Stimulated activated CD4-positive, alpha-beta T cell treated with anti-CD3 and anti-CD28 coated beads, Interleukin-15, amount 100 ng/mL, for 48 hours (primary cell): ENCODE measurements around the gene BCAT1.
A peak's percentile ranks its signal among the peaks of the same experiment; 100 is the strongest.
"Not testable (repeated sequence)": the region's sequence is repeated elsewhere in the genome, so short reads cannot be mapped to it uniquely, and the experiment has no call there.

ENCODE experiments used
- DNase-seq, 2 donors: peaks; one replicate each; pipeline ENCODE4 v3.0.0-alpha.2; 2020; ENCODE audit warnings: low read depth in 2 of 2

The BCAT1 gene

GRCh38 chr12:24928533-24929306 lies 20.2 kb downstream of the BCAT1 start:
- not testable (repeated sequence) for DNase-seq

GRCh38 chr12:24928131-24928530 lies 20.8 kb downstream of the BCAT1 start:
- DNase-seq: no peak

GRCh38 chr12:24926080-24926479 lies 22.8 kb downstream of the BCAT1 start:
- not testable (repeated sequence) for DNase-seq

- no peak for DNase-seq
Observed at GRCh38 chr12:24922090-24922489, 26.8 kb downstream of the BCAT1 start.

- no peak for DNase-seq
Observed at GRCh38 chr12:24921251-24922038, 27.5 kb downstream of the BCAT1 start.

GRCh38 chr12:24920141-24920540 lies 28.8 kb downstream of the BCAT1 start:
- no peak for DNase-seq

- peak; percentile 17 to 47 for DNase-seq
Observed at GRCh38 chr12:24919346-24920001, 29.4 kb downstream of the BCAT1 start.

- no peak for DNase-seq
Observed at GRCh38 chr12:24918596-24918995, 30.3 kb downstream of the BCAT1 start.

- DNase-seq: no peak
Observed at GRCh38 chr12:24915501-24915900, 33.4 kb downstream of the BCAT1 start.

GRCh38 chr12:24913953-24914352 lies 34.9 kb downstream of the BCAT1 start:
- DNase-seq: no peak

GRCh38 chr12:24913130-24913529 lies 35.8 kb downstream of the BCAT1 start:
- DNase-seq: no peak

- no peak for DNase-seq
Observed at GRCh38 chr12:24911271-24911791, 37.6 kb downstream of the BCAT1 start.

- DNase-seq: not testable (repeated sequence)
Observed at GRCh38 chr12:24910192-24910591, 38.7 kb downstream of the BCAT1 start.

- DNase-seq: no peak
Observed at GRCh38 chr12:24909667-24910066, 39.2 kb downstream of the BCAT1 start.

GRCh38 chr12:24907464-24907863 lies 41.4 kb downstream of the BCAT1 start:
- no peak for DNase-seq

- no peak for DNase-seq
Observed at GRCh38 chr12:24906141-24906540, 42.8 kb downstream of the BCAT1 start.

GRCh38 chr12:24905431-24905830 lies 43.5 kb downstream of the BCAT1 start:
- DNase-seq: no peak

- DNase-seq: no peak
Observed at GRCh38 chr12:24904871-24905270, 44.0 kb downstream of the BCAT1 start.

- DNase-seq: no peak
Observed at GRCh38 chr12:24903329-24904088, 45.4 kb downstream of the BCAT1 start.

- peak in 1 of 2 donors; percentile 11 for DNase-seq
Observed at GRCh38 chr12:24902511-24903328, 46.2 kb downstream of the BCAT1 start.
